PFSK-1 (cell line): ENCODE results near the gene FLT3.

Source experiments
- FOXP2 ChIP-seq: optimal IDR thresholded peaks from 2 replicates; pipeline ENCODE3; 2011; ENCODE audit warnings: borderline replicate concordance, control low read depth, inconsistent platforms; ENCODE audit not compliant: insufficient read depth; ENCODE audit errors: extremely low read length, extremely low read depth
- POLR2AphosphoS5 ChIP-seq: IDR thresholded peaks from 2 replicates; pipeline ENCODE4 v1.6.1; 2012; ENCODE audit warnings: low read depth, mild to moderate bottlenecking, control low read depth, low read length, moderate library complexity
- REST ChIP-seq, 2 experiments: IDR thresholded peaks; 2 replicates each; pipeline versions ENCODE4 v1.6.1 to v1.8.0; 2011 to 2012; ENCODE audit warnings: low read depth in 2 of 2, low read length in 2 of 2, control low read depth in 1 of 2, inconsistent platforms in 1 of 2, mild to moderate bottlenecking in 1 of 2, moderate library complexity in 1 of 2; ENCODE audit not compliant: insufficient read depth in 1 of 2
- SIN3A ChIP-seq: IDR thresholded peaks from 2 replicates; pipeline ENCODE4 v1.6.1; 2012; ENCODE audit warnings: mild to moderate bottlenecking, low read length, moderate library complexity, borderline replicate concordance; ENCODE audit not compliant: insufficient read depth
- TAF1 ChIP-seq: IDR thresholded peaks from 2 replicates; pipeline ENCODE4 v1.6.1; 2012; ENCODE audit warnings: low read length, control low read depth, borderline replicate concordance; ENCODE audit not compliant: insufficient read depth

The FLT3 gene

GRCh38 chr13:28031896-28032288, 68.5 kb downstream of the FLT3 start:
- TF ChIP-seq POLR2AphosphoS5: no peak
- no peak for TF ChIP-seq REST (IDR thresholded peaks at IDR 0.05; ENCODE audit: insufficient read depth in 1 of 2, low read depth in 2 of 2, low read length in 2 of 2)
- no peak for TF ChIP-seq SIN3A
- no peak for TF ChIP-seq TAF1
- no peak for TF ChIP-seq FOXP2

DNA sequence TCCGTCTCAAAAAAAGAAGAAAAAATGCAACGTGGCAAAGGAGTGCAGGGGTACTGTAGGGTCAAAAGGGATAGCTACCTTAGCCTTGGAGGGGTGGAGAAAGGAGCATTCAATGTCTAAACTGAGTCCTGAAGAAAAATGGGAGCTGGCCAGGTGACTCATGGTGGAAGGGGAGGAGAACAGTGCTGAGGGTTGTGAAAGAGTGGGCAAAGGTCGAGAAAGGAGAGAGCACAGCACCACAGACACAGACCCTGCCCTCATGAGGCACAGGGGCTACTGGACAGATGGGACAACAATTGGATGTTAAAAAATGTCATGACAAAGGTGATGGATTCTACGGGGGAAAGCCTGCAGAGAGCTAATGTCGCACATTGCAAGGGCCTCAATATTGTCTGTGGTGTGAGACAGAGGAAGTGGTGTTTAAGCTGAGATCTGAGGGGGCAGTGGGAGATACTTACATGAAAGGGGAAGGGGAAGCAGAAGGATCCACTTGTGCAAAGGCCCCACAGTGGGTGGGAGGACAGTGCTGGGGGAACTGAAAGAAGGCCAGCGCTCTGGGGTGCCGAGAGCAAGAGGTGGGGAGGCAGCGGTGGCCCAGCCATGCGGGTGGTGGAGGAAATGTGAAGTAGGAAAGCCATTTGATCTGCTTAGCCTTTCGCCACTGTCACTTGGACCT, 69.0 kb downstream of the FLT3 start:
- no peak for TF ChIP-seq FOXP2
- TF ChIP-seq SIN3A: no peak

DNA sequence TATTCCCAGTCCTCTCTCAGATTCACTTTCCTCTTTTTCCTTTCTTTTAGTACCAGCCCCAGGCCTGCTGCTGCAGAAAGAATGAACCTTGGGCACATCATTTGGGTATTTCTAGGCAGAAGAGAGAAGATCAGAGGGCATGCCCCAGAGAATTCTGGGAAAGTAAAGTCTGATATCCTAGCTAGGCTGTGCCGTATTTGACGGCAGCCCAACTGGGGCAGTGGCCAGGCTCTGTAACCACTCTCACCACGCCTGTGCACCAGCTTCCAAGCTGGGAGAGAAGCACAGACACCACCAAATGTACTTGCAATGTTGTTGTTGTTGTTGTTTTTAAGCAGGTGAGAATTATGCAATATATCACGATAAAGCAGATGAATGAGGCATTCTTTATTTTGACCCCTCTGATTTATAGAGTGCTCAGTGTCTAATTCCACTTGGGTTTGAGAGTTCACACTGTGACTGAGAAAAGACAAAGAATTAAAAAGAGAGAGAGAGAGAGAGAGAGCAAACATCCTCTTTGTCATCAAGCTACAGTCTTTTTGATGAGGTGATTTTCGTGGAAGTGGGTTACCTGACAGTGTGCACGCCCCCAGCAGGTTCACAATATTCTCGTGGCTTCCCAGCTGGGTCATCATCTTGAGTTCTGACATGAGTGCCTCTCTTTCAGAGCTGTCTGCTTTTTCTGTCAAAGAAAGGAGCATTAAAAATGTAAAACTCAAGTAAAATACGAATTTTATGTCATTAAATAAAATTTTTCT, 72.6 kb downstream of the FLT3 start:
- TF ChIP-seq REST (IDR thresholded peaks at IDR 0.05; ENCODE audit: insufficient read depth in 1 of 2, low read depth in 2 of 2, low read length in 2 of 2) (no peak), POLR2AphosphoS5 (no peak), FOXP2 (no peak), TAF1 (no peak), SIN3A (no peak)

GRCh38 chr13:28027071-28027470, 73.3 kb downstream of the FLT3 start:
- no peak for TF ChIP-seq FOXP2
- TF ChIP-seq POLR2AphosphoS5: no peak
- no peak for TF ChIP-seq TAF1
- TF ChIP-seq REST (IDR thresholded peaks at IDR 0.05; ENCODE audit: insufficient read depth in 1 of 2, low read depth in 2 of 2, low read length in 2 of 2): no peak
- TF ChIP-seq SIN3A: no peak

DNA sequence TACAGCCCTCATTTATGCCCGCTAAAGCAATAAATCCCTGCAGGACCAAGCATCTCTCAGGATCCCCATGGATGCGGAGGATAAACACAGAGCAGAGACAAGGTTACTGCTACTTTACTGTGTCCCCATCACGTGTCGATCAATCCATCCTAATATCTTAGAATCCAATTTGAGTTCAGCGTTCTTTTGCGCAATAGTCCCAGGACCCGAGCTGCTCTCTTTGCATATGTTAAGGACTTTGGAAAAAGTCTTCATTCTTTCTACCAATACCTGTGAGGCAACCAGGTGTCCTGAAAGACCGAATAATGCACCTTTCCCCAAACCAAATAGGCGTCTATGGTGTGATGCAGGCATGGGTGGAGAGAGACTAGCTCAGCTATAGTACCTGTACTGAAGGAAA, 73.9 kb downstream of the FLT3 start:
- no peak for TF ChIP-seq SIN3A
- no peak for TF ChIP-seq FOXP2
- TF ChIP-seq TAF1: no peak
- TF ChIP-seq REST (IDR thresholded peaks at IDR 0.05; ENCODE audit: insufficient read depth in 1 of 2, low read depth in 2 of 2, low read length in 2 of 2): no peak
- TF ChIP-seq POLR2AphosphoS5: no peak
